ENCODE data around the gene ABHD12B. TPM values are rescaled to one million over a fixed set of nuclear protein-coding genes. Genes with fewer than 3 reads are reported as not detected.
A peak's percentile ranks its signal among the peaks of the same experiment; 100 is the strongest.

Gene ABHD12B
- total and polyA plus RNA-seq, 2 of the 13 experiments (the other 11 are each of a cell fraction or from before 2014, with no cell fraction given): not detected

DNA sequence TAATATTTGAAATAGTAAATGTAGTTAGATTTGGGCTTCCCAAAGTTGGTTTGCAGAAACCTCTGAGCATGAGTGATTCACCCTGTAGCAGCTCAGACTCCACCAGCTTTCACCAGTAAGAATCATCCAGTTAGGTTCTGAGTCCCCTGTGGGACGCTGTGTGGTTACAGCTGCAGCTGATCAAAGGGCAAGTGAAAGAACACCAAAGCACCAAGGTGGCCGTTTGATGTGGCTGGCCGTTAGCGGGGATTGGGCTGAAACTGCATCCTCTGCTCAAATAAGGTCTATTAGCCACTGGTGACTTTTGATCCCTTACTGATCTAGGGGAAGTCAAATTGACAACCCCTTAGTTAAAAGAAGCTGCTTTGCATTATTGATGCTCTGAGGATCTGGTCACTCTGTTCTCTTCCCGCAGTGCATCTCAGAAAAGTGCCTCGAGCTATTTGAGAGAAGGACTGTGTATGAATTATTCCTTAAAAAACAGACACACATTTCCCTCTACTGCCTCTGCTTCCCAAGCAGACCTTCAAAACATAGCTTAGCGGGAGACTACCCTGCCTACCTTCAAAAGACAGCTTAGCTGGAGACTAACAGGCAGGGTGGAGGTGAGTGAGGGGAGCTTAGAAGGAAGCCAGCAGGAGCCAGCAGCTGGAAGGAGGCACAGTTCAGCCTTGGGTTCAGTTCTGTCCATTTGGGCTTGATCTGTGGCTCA is 3.7 kb downstream of the ABHD12B start (continued):
- no peak for TF ChIP-seq ZNF24 (IDR thresholded peaks at IDR 0.05)
- TF ChIP-seq XBP1 (CRISPR knock-in tag; IDR thresholded peaks at IDR 0.05): no peak
- peak; percentile 29; the same call in 1 of the 2 replicates for TF ChIP-seq HOXA3 (CRISPR knock-in tag; IDR thresholded peaks at IDR 0.05)
- no peak for TF ChIP-seq ZNF678 (CRISPR knock-in tag; IDR thresholded peaks at IDR 0.05)
- no peak for TF ChIP-seq ZNF607 (CRISPR knock-in tag; IDR thresholded peaks at IDR 0.05; ENCODE audit: borderline replicate concordance)
- TF ChIP-seq ASH2L (IDR thresholded peaks at IDR 0.05; ENCODE audit: insufficient read length, low read depth, low read length): peak; percentile 51
- TF ChIP-seq NFKBIZ (CRISPR knock-in tag; IDR thresholded peaks at IDR 0.05): no peak; the same call in 1 of the 2 replicates
- no peak for TF ChIP-seq RBFOX2 (IDR thresholded peaks at IDR 0.05; ENCODE audit: low read depth, low read length)
- peak; percentile 47; the same call in 1 of the 2 replicates for TF ChIP-seq SIX4 (CRISPR knock-in tag; IDR thresholded peaks at IDR 0.05)
- no peak for TF ChIP-seq ZFP36L1 (CRISPR knock-in tag; IDR thresholded peaks at IDR 0.05)
- no peak for TF ChIP-seq ZNF589 (CRISPR knock-in tag; conservative IDR thresholded peaks at IDR 0.05)
- TF ChIP-seq ONECUT2 (CRISPR knock-in tag; IDR thresholded peaks at IDR 0.05): no peak
- no peak for TF ChIP-seq ZNF264 (CRISPR knock-in tag; IDR thresholded peaks at IDR 0.05)
- TF ChIP-seq KDM1A (CRISPR knock-in tag; IDR thresholded peaks at IDR 0.05): peak; percentile 93
- TF ChIP-seq ELF1 (CRISPR knock-in tag; IDR thresholded peaks at IDR 0.05): no peak
- TF ChIP-seq SSRP1 (CRISPR knock-in tag; IDR thresholded peaks at IDR 0.05): no peak
- no peak for TF ChIP-seq MBD4 (IDR thresholded peaks at IDR 0.05; ENCODE audit: borderline replicate concordance, low read length)
- TF ChIP-seq ZNF720 (CRISPR knock-in tag; IDR thresholded peaks at IDR 0.05): no peak
- no peak for TF ChIP-seq KLF15 (CRISPR knock-in tag; IDR thresholded peaks at IDR 0.05; ENCODE audit: borderline replicate concordance)
- peak; percentile 42; the same call in 1 of the 2 replicates for TF ChIP-seq MEIS2 (CRISPR knock-in tag; IDR thresholded peaks at IDR 0.05)
- TF ChIP-seq, protein P1, sequence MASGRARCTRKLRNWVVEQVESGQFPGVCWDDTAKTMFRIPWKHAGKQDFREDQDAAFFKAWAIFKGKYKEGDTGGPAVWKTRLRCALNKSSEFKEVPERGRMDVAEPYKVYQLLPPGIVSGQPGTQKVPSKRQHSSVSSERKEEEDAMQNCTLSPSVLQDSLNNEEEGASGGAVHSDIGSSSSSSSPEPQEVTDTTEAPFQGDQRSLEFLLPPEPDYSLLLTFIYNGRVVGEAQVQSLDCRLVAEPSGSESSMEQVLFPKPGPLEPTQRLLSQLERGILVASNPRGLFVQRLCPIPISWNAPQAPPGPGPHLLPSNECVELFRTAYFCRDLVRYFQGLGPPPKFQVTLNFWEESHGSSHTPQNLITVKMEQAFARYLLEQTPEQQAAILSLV (CRISPR knock-in tag; IDR thresholded peaks at IDR 0.05; ENCODE audit: borderline replicate concordance): no peak
- TF ChIP-seq, protein P2, sequence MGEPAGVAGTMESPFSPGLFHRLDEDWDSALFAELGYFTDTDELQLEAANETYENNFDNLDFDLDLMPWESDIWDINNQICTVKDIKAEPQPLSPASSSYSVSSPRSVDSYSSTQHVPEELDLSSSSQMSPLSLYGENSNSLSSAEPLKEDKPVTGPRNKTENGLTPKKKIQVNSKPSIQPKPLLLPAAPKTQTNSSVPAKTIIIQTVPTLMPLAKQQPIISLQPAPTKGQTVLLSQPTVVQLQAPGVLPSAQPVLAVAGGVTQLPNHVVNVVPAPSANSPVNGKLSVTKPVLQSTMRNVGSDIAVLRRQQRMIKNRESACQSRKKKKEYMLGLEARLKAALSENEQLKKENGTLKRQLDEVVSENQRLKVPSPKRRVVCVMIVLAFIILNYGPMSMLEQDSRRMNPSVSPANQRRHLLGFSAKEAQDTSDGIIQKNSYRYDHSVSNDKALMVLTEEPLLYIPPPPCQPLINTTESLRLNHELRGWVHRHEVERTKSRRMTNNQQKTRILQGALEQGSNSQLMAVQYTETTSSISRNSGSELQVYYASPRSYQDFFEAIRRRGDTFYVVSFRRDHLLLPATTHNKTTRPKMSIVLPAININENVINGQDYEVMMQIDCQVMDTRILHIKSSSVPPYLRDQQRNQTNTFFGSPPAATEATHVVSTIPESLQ (CRISPR knock-in tag; conservative IDR thresholded peaks at IDR 0.05): no peak
- TF ChIP-seq ZNF644 (CRISPR knock-in tag; IDR thresholded peaks at IDR 0.05; ENCODE audit: low read depth): peak; percentile 79
- TF ChIP-seq KDM2A (CRISPR knock-in tag; IDR thresholded peaks at IDR 0.05; ENCODE audit: borderline replicate concordance, low read depth): 0 out of 2 replicates have a peak, but pooled peaks have one; percentile 30
- TF ChIP-seq PHB2 (IDR thresholded peaks at IDR 0.05; ENCODE audit: partially characterized antibody): no peak
- TF ChIP-seq SMARCE1 (IDR thresholded peaks at IDR 0.05; ENCODE audit: borderline replicate concordance): no peak
- TF ChIP-seq MTF1 (CRISPR knock-in tag; IDR thresholded peaks at IDR 0.05): no peak
- no peak for TF ChIP-seq CENPT (CRISPR knock-in tag; IDR thresholded peaks at IDR 0.05; ENCODE audit: low read depth)
- TF ChIP-seq SMAD9 (CRISPR knock-in tag; IDR thresholded peaks at IDR 0.05): no peak
- no peak for TF ChIP-seq ZNF878 (CRISPR knock-in tag; IDR thresholded peaks at IDR 0.05)
- no peak for TF ChIP-seq SNAI1 (CRISPR knock-in tag; IDR thresholded peaks at IDR 0.05; ENCODE audit: borderline replicate concordance)
